ENCODE results near the gene DACT2. TPM values are rescaled to one million over a fixed set of nuclear protein-coding genes. Genes with fewer than 3 reads are reported as not detected.

The DACT2 gene
- total and polyA plus RNA-seq, 2 of the 8 experiments (the other 6 are each of a cell fraction or from before 2014, with no cell fraction given), result 2.9 to 3.1 TPM

DNA sequence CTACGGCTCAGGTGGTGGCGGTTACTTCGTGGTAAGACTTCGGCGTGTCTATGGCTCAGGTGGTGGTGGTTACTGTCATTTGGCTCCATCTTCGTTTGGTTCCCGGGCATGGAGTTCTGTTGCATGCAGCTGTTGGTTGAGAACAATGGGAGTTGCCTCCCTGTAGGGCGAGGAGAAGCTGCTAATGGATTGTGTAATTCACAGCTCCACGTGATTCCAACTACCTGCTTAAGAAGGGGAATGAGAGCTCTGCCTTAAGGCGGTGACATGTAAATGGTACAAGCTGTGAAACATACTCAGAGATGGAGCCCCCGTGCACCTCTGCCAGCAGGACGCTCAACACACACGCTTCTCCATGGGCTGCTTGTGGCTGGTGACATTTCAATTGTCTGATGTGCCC, 12.4 kb upstream of the DACT2 start:
- CTCF ChIA-PET (ENCODE audit: partially characterized antibody), result interaction anchor here (0.8 to 2.5 kb wide), 13 partner anchors 10 to 287 kb away, joined by 3 to 23 read pairs (median 4); partner anchors contain the start of gene DACT2
- no peak overlapping the region for H2AK5ac ChIP-seq (ENCODE audit: low read depth, low read length)
- H3K4ac ChIP-seq (replicated peaks; ENCODE audit: insufficient read length, low read depth, low read length), result no peak overlapping the region
- no peaks in the 10 kb centered on the region for H3K9me3 ChIP-seq (ENCODE audit: insufficient read depth in 2 of 2, low read depth in 1 of 2, low read length in 1 of 2)
- no peak overlapping the region for H3K27ac ChIP-seq (ENCODE audit: low read depth, low read length)
- H3K18ac ChIP-seq (ENCODE audit: extremely low read depth, low read length), result no peak overlapping the region
- H3K4me3 ChIP-seq (ENCODE audit: extremely low read depth in 1 of 4, insufficient read depth in 2 of 4, low read depth in 3 of 4, low read length in 4 of 4), result no peak overlapping the region
- 0 out of 2 replicates have a peak overlapping the region, but pooled peaks have one; percentile 12 for H2BK15ac ChIP-seq (ENCODE audit: low read length)
- no peak overlapping the region for H3K56ac ChIP-seq (replicated peaks; ENCODE audit: insufficient read length, low read depth, low read length)
- no peak overlapping the region; the same call in 1 of the 2 replicates for H2BK20ac ChIP-seq (ENCODE audit: low read length)
- no peaks in the 10 kb centered on the region for H3K79me2 ChIP-seq (ENCODE audit: control insufficient read depth in 1 of 2, insufficient read depth in 2 of 2, low read length in 2 of 2)
- H2BK120ac ChIP-seq (replicated peaks; ENCODE audit: low read depth, low read length), result no peak overlapping the region
- no peak overlapping the region for H3K9ac ChIP-seq (replicated peaks in 1 of 4; ENCODE audit: extremely low read depth in 1 of 4, low read depth in 3 of 4, low read length in 3 of 4)
- no peaks in the 10 kb centered on the region for H3K27me3 ChIP-seq (replicated peaks in 1 of 4; ENCODE audit: control insufficient read depth in 3 of 4, extremely low read depth in 1 of 4, insufficient read depth in 3 of 4, low read length in 3 of 4)
- no peaks in the 10 kb centered on the region for H4K20me1 ChIP-seq (replicated peaks in 1 of 2; ENCODE audit: control insufficient read depth in 1 of 2, insufficient read depth in 2 of 2, low read length in 2 of 2)
- H2AFZ ChIP-seq (ENCODE audit: low read length), result no peak overlapping the region
- peaks cover under 1 to 12% (median 5%) of the 10 kb centered on the region in 4 experiments; a peak in 6 of 7 replicates for H3K4me1 ChIP-seq (replicated peaks in 1 of 4; ENCODE audit: control insufficient read depth in 3 of 4, insufficient read depth in 4 of 4, low read length in 3 of 4)
- no peaks in the 10 kb centered on the region for H3K23me2 ChIP-seq (ENCODE audit: low read depth, low read length)
- H2BK5ac ChIP-seq (ENCODE audit: low read depth, low read length), result no peak overlapping the region
- no peak overlapping the region for H4K5ac ChIP-seq (ENCODE audit: insufficient read length, low read depth, low read length)
- peak; percentile 90 for FAIRE-seq
- H4K8ac ChIP-seq (ENCODE audit: extremely low read depth, insufficient read depth, low read length), result no peak overlapping the region
- no peaks in the 10 kb centered on the region for H3K36me3 ChIP-seq (ENCODE audit: control insufficient read depth in 2 of 4, insufficient read depth in 4 of 4, low read length in 3 of 4)
- H3K14ac ChIP-seq (ENCODE audit: insufficient read length), result no peak overlapping the region
- WGBS, 2 experiments (ENCODE audit: extremely low coverage in 1 of 2, insufficient coverage in 1 of 2, insufficient read length in 1 of 2, insufficient replicate concordance in 2 of 2, low coverage in 1 of 2, low lambda C conversion rate in 2 of 2, missing lambda C conversion rate in 1 of 2), result 55% methylated on average over 13 of the region's 13 CpGs; no CpG with 5 or more reads in 1 of the 2 experiments
- H3K23ac ChIP-seq (ENCODE audit: insufficient read length), result no peak overlapping the region
- POLR2A ChIA-PET (ENCODE audit: partially characterized antibody), result interaction anchor here (1.1 to 1.2 kb wide), 2 partner anchors 19 to 27 kb away, joined by 3 read pairs; no protein-coding TSS in a partner anchor
- H4K91ac ChIP-seq (replicated peaks; ENCODE audit: insufficient read length, low read length), result no peak overlapping the region
- H2BK12ac ChIP-seq (ENCODE audit: low read depth, low read length), result peak overlapping the region; percentile 82; the same call in 1 of the 2 replicates
- no peaks in the 10 kb centered on the region for H3K79me1 ChIP-seq (ENCODE audit: low read depth, low read length)
- DNase-seq (ENCODE audit: low read depth in 1 of 2, low spot score in 2 of 2), result peak in 1 of 2 experiments; percentile 29
- peak overlapping the region in 1 of 2 experiments; percentile 33; a peak in 1 of 4 replicates for H3K4me2 ChIP-seq (ENCODE audit: insufficient read depth in 1 of 2, low read depth in 2 of 2, low read length in 2 of 2)
- TF ChIP-seq NANOG (IDR thresholded peaks at IDR 0.05; ENCODE audit: insufficient read depth, low read depth, low read length, poor library complexity, severe bottlenecking), result peak; percentile 66
- no peak for TF ChIP-seq FOSL1 (IDR thresholded peaks at IDR 0.05; ENCODE audit: insufficient read depth, low read depth, low read length)
- TF ChIP-seq SP1 (IDR thresholded peaks at IDR 0.05; ENCODE audit: low read depth, low read length), result 0 out of 2 replicates have a peak, but pooled peaks have one; percentile 31
- TF ChIP-seq SIRT6 (IDR thresholded peaks at IDR 0.05; ENCODE audit: low read length), result no peak
- no peak for TF ChIP-seq TEAD4 (IDR thresholded peaks at IDR 0.05; ENCODE audit: low read depth, low read length)
- no peak for TF ChIP-seq HDAC6 (IDR thresholded peaks at IDR 0.05; ENCODE audit: low read depth, low read length)
- TF ChIP-seq TBP (IDR thresholded peaks at IDR 0.05; ENCODE audit: low read depth, low read length), result 0 out of 2 replicates have a peak, but pooled peaks have one; percentile 27
- no peak for TF ChIP-seq RAD21 (IDR thresholded peaks at IDR 0.05 in 1 of 2, conservative IDR thresholded peaks at IDR 0.05 in 1 of 2; ENCODE audit: low read depth in 2 of 2, low read length in 2 of 2)
- no peak for TF ChIP-seq SP4 (IDR thresholded peaks at IDR 0.05; ENCODE audit: low read length)
- TF ChIP-seq YY1 (IDR thresholded peaks at IDR 0.05; ENCODE audit: low read depth, low read length), result 0 out of 2 replicates have a peak, but pooled peaks have one; percentile 61
- peak; percentile 41 to 71; a peak in 1 of 4 replicates for TF ChIP-seq SIN3A (conservative IDR thresholded peaks at IDR 0.05 in 1 of 2, IDR thresholded peaks at IDR 0.05 in 1 of 2; ENCODE audit: low read depth in 1 of 2, low read length in 2 of 2)
- no peak for TF ChIP-seq EZH2 (IDR thresholded peaks at IDR 0.05; ENCODE audit: low read depth, low read length, severe bottlenecking)
- no peak for TF ChIP-seq NRF1 (IDR thresholded peaks at IDR 0.05; ENCODE audit: low read depth, low read length)
- TF ChIP-seq CHD2 (IDR thresholded peaks at IDR 0.05; ENCODE audit: low read length), result no peak
